ENCODE data around the gene AUTS2.
A peak's percentile ranks its signal among the peaks of the same experiment; 100 is the strongest.

Gene AUTS2

DNA sequence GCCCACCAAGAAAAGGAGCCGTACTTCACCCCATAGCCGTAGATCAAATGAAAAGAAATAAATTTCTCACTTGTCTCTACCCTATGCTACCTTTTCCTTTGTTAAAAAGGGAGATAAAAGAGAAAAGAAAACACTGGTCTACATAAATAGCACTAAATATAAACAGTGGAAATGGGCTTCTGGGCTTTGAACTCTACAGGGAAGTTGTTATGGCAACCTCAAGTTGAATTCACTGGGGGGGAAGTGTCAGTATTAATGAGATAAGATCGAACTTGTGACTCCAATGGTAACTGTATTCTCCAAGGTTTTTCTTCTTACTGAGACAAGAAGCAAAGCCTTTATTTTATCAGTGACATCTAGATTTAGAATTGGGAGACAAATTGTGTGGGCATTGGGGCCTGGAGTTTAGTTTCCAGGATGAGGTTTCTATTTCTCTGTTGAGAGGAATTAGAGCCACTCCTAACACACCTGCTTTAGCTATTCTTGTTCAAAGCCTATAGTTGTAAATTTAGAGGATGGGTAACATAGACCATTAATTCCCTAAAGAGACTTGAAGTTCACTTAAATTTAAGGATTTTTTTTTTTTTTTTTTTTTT lies 929.3 kb downstream of the AUTS2 start:
- peak in 2 of 3 experiments; percentile 30 to 44 for DNase-seq

DNA sequence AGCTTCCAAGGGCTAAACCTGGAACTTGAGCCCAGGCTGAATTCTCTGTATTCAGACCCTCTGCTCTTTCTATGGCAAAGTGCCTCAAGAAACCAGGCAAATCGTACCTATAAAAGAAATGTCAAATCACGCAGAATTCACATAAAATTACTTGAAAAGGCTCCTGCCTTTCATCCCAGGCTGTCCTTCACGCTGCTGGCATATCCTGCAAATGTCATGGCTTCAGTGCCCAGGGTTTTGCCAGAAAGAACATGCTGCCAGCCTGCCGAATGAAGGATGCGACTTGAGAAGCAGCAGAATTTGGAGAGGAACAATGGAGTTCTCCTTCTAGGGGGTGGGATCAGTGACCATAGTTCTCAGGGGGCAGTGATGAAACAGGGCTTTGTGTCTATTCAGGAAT lies 931.2 kb downstream of the AUTS2 start:
- DNase-seq = no peak

- DNase-seq = peak in 1 of 3 experiments; percentile 79
Observed at GRCh38 chr7:70529914-70530585, 931.8 kb downstream of the AUTS2 start.

GRCh38 chr7:70533614-70534013 lies 935.3 kb downstream of the AUTS2 start:
- no peak for DNase-seq

DNA sequence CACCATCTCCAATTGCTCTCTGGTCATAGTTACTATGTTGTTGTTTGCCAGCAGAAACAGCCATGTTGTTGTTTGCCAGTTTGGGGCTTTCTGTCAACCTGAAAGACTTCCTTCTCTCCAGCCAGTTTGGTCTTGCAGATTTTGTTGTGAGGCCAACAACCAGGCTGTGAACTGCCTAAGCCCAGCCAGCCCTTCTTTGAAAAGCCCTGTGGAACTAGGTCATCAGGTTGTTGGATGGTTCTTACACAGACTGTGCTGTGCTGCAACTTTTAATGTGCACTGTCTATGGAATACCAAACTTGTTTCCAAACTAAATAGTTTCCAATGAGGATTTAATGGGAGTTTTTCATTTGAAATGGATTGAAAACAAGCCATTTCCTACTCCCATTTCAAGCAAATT lies 940.9 kb downstream of the AUTS2 start:
- DNase-seq = no peak

DNA sequence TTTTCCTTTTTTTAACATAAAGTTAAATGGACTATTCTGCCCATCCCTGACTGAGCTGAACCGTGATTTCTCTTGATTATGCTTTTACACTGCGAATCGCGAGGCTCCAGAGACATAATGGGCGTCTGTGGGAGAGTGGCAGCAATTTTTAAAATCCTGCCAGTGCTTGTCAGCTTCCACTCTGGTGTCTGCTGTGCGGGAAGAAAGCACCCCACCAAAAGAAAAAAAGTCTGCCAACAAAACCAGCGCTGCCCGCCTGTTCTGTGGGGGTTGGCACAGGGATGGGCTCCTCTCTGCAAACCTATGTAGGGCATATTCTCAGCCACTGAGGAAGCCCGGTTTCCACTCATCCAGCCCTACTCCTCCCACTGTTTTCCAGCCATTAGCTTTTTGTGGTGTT lies 941.3 kb downstream of the AUTS2 start:
- no peak for DNase-seq

- no peak for DNase-seq
Observed at GRCh38 chr7:70540641-70541040, 942.4 kb downstream of the AUTS2 start.

DNA sequence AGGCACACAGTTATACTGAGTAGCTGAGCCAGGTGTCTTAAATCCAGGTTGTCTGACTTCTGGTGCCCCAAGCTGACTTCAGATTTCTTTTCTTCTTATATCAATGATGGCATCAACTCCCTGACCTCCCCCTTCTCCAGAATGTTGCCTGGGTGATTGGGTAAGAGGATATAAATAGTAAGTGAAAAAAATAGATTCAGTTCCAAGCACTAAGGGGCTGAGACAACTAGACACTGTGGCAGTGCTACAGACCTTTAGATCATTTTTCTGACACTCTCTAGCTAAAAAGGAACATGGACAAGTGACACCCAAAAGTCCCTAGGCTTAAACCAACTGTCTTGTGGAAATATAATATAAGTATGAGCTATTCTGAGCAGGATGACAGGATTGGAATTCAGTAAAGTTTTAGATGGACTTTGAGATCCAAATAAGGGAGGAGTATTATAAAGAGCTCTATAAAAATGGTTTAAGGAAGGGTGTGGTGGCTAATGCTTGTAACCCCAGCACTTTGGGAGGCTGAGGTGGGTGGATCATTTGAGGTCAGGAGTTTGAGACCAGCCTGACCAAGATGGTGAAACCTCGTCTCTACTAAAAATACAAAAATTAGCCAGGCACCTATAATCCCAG lies 944.6 kb downstream of the AUTS2 start:
- DNase-seq = no peak

GRCh38 chr7:70544016-70544415 lies 945.7 kb downstream of the AUTS2 start:
- no peak for DNase-seq

- DNase-seq = peak in 1 of 3 experiments; percentile 34
Observed at GRCh38 chr7:70545214-70545613, 946.9 kb downstream of the AUTS2 start.

DNA sequence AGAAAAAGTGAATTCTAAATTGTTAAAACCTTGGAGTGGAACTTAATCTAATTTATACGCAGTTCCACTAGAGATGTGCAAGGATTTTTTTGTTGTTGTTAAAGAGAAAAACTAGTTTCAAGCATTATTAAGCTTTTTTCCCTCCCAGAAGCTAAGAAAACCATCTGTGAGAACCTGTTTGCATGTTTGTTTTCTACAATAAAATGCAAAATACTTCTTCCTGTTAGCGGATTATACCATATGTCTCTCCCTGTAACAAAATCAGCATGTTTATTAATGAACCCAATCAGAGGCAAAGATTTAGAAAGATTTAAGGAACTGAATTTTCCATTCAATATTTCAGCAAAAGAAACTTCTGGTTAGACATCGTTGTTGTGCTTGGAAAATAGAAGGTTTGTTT lies 953.9 kb downstream of the AUTS2 start:
- DNase-seq = no peak

GRCh38 chr7:70553364-70553763 lies 955.1 kb downstream of the AUTS2 start:
- no peak for DNase-seq

- no peak for DNase-seq
Observed at GRCh38 chr7:70554646-70555045, 956.4 kb downstream of the AUTS2 start.

DNA sequence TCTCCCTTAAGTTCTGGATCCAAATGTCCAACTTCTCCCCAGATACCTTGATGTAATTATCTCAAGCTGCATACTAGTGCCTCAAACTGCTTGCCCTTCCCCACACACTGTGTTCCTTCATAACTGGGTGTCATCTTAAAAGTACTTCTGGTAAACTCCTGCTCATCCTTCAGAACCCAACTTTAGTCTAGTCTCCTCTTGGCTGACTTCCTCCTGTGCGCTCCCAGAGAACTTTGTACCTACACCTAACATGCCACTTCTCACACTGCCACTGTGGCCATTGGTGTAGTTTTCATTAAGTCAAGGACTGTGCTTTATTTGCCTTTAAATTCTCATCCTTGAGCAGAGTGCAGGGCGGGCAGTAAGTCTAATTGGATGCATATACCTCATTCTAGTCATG lies 958.5 kb downstream of the AUTS2 start:
- DNase-seq = no peak

GRCh38 chr7:70557338-70557737 lies 959.1 kb downstream of the AUTS2 start:
- DNase-seq = no peak

GRCh38 chr7:70559815-70560214 lies 961.5 kb downstream of the AUTS2 start:
- no peak for DNase-seq

DNA sequence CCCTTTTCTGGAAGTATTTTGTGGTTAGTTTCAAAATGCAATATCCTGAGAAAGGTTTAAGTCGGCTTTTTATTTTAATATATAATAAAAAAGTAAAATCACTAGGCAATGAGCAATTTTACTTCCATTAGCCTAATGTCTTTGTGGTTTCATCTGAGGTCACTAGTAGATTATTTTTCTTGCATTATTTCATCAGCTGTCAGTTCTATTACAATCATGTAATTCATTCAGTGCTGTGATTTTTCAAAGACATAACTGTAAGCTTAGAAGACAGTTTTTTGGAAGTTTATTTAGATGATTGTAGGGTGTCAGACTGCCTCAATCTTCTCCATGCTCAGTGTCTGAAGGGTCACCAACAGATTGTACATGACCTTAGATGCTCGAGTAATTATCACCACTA lies 965.7 kb downstream of the AUTS2 start:
- DNase-seq = no peak

DNA sequence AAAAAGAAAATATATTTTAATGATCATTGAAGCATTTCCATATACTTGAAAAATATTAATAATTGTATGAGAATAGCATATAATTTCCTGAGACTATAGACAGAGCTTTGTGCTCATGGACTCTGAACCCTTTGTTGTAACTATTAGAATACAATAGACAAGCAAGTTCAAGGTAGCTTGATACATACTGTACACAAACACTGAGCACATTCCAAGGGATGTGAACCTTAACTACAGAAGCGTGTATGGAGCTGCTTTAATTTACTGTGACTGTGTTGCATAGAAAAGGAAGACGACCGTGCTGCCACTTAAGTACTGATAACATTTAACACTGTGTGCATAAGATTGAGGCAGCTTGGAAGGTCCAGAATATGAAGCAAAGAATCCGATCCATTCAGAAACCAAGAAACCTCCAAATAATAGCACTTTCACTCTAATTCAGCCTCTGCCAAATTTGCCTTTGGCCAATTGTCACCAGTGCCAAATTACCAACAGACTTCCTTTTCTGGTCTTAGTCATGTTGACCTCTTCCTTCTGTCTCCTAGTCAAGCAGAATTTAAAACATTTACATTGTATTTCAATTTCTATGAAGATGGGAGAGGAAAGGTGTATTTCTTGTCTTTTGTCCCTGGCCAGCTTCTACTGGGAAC lies 967.6 kb downstream of the AUTS2 start:
- no peak for DNase-seq

DNA sequence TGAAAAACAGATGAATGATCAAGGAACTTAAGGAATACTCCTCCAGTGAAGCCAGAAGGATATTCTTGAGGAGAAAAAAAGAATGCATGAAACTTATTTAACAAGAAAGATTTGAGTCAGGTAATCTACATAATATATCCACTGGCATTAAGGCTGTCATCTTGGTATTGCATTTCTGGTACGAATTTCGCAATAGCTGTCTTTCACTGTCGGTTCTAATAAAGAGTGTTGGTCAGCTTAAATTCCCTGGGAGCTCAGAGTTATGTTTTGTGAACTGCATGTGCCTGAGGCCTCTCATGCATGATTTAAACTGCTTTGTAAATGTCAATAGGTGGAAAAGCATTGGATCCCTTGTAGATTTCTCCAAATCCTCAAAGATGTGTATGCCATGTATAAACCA lies 968.4 kb downstream of the AUTS2 start:
- no peak for DNase-seq

GRCh38 chr7:70568674-70569334 lies 970.5 kb downstream of the AUTS2 start:
- peak in 2 of 3 experiments; percentile 47 to 71 for DNase-seq

DNA sequence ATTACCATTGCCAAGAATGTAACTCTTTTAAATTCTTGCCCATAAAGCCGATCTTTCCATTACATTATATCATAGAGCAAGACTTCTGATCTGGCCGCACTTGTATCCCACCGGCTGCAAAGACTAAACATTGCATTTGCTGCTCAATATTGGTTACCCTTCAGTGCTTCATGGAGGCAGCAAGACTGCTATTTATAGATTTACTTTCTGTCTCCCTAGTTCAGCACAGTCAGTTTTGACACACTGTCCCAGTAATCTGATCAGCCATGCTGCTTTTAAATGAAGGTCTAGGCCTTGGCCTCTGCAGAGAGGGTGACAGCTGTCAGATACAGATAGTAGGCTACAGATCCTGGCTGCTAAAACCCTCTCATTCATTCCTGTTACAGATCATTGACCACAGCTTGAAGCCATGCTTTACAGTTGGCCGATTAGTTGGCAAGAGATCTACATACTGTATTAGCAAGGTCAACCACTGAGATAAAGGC lies 971.1 kb downstream of the AUTS2 start:
- peak; percentile 9 to 87 (median 62) for DNase-seq

DNA sequence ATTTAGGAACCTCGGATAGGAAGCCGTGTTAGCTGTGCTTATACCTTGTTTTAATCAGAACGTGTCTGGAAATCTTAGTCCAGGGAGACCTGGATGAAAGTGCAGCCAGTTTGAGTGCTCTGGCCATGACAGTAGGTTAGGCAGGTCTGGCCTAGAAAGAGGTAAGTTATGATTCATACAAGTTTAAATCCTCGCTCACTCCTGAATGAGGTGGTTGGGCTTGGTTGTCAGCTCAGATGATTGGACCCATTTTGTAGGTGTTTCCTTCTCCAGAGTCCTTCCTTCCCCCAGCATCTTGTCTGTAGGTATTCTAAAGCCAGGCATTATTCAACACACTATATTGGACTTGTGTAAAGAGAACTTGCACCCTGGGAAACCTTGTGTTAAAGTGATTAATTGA lies 971.8 kb downstream of the AUTS2 start:
- DNase-seq = no peak

- DNase-seq = no peak
Observed at GRCh38 chr7:70570961-70571360, 972.7 kb downstream of the AUTS2 start.
